CD4-positive, alpha-beta T cell treated with Interleukin-12 subunit alpha and Interleukin-12 subunit beta, for 1 hour (primary cell): ENCODE results near the gene OASL.
"Not testable (repeated sequence)": the region's sequence is repeated elsewhere in the genome, so short reads cannot be mapped to it uniquely, and the experiment has no call there.

Experiments
- DNase-seq: peaks from one replicate; pipeline ENCODE4 v3.0.0-alpha.2; 2020

OASL gene

DNA sequence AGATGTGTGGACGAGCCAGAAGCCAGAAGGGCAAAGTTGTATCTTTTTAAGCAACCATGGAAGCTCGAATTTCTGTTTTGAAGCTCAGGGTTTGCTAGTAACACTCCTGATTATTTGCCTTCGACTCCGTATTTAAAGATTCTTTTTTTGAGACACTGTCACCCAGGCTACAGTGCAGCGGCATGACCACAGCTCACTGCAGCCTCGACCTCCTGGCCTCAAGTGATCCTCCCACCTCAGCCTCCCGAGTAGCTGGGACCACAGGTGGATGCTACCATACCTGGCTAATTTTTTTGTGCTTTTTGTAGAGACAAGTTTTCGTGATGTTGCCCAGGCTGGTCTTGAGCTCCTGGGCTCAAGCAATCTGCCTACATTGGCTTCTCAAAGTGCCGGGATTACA lies 18.7 kb upstream of the OASL start:
- no peak for DNase-seq

DNA sequence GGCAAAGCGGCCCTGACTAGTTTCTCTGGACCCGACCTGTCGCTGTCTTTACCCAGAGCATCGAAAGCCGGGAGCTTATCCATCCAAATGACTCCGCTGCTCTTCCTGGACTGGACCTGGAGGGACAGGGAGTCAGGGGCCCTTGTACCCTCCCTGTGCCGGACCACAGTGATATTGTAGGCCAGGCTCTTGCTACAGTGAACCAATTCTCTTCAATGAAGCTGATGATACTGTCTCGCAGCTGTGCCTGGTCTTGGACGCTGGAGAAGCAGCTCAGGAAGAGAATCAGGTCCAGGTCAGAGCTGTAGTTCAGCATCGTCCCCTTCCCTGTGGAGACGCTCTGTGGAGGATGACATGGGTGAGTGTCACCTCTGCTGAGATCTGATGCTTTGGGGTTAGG lies 14.7 kb upstream of the OASL start:
- no peak for DNase-seq

DNA sequence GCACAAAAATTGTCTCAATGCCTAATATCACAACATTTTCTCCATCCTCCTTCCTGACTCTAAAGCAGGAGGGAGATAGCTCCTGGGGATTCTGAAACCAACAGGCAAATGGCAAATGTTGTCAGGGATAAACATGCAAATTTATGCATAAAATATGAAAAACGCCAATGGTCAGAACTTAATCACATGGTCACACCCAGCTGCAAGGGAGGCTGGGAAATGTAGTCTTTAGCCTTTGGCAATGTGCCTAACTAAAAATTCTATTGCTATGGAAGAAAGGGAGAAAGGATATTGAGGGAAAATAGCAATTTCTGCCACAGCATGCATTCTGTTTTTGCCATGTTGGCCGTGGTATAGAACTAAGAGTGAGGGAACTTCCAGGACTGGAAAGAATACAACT lies 11.7 kb upstream of the OASL start:
- DNase-seq = no peak

DNA sequence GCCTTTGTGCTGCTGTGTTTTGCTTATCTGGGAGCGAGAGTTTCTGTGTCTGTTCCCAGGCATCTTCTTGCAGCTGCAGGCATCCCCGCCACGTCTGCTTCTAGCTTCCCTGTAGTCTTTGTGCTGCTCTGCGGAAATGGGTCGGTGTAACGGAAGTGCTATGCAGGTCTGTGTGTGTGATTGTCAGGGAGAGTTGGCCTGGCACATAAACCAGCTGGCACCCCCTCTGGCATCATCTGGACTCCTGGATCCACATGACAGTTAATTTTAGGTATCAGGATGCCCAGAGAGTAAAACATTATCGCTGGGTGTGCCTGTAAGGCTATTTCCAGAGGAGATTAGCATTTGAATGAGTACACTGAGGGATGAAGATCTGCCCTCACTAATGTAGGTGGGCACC lies 9.4 kb upstream of the OASL start:
- no peak for DNase-seq

DNA sequence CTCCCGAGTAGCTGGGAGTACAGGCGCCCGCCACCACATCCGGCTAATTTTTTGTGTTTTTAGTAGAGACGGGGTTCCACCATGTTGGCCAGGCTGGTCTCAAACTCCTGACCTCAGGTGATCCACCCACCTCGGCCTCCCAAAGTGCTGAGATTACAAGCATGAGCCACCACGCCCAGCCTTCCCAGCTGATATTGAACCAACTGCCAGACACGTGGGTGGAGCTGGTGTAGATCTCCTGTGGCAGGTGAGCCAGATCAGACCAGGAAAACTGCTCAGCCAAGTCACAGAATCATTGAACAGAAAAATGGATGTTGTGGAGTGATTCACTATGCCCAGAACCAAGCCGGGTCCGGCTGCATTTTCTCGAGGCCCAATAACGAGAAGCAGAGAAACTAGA lies 8.4 kb upstream of the OASL start:
- DNase-seq = not testable (repeated sequence)

DNA sequence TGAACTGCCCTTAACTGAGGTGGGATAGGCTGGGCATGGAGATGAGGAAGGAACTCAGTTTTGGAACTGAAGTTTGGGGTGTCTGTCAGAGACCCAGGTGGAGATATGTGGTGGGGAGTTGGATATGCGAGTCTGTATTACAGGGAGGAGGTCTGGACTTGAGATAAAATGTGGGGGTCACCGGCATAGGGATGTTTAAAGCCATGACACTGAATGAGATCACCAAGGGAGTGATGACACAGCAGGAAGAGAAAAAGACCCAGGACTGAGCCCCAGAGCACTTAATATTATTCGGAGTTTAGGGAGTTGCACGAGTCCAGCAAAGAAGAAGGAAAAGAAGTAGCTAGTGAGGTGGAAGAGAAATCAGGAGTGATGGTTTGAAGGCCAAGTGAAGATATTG lies 4.0 kb upstream of the OASL start:
- DNase-seq = no peak

DNA sequence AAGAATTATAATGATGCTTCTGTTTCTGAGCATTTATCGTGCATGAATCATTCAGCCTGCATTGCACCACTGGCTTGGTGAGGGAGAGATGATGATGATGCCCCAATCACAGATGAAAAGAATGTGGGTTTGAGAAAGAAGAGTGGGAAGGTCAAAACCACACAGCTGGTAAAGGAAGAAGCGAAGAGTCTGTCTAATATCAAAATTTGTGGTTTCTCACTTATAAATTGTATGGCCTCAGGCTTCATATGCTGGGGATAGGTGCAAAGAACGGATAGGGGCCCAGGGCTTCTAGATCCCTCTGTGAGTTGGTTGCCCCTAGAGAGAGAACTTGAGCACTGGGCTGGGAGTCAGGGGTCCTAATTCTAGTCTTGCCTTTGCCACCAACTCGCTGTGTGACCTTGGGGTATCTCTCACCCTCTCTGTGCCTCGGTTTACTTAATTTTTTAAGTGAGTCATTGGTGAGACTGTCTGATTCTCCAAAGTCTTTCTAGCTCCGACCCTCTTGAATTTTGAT lies 2.2 kb downstream of the OASL start:
- peak; percentile 60 for DNase-seq

DNA sequence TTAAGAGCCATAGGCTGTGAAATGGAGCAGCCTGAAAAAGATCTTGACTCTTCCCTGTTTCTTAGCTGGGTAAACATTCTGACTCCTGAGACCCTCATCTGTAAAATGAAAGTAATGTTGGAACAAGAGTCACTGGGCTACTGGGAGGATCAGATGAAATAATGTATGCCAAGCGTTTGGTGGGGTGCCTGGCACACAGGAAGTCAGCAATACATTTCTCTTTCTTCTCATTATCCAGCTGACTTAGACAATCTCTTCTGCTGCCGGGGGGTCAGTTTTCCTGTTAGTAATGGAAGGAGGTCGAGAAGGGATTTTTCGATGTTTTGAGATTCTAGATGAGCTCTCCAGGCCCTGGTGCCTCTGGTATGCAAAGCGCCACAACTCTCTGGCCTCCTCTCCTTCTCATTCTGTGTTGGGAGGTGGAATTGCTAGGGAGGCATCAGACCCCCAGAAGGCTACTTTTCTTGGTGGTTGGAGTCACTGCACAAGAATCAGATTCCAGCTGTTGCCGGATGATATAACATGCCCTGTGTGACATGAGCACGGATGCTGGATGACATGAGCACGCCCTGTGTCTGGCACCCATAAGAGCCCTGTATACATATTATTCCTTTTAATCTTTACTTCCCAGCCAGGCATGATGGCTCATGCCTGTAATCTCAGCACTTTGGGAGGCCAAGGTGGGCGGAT lies 4.3 kb downstream of the OASL start:
- DNase-seq = no peak

DNA sequence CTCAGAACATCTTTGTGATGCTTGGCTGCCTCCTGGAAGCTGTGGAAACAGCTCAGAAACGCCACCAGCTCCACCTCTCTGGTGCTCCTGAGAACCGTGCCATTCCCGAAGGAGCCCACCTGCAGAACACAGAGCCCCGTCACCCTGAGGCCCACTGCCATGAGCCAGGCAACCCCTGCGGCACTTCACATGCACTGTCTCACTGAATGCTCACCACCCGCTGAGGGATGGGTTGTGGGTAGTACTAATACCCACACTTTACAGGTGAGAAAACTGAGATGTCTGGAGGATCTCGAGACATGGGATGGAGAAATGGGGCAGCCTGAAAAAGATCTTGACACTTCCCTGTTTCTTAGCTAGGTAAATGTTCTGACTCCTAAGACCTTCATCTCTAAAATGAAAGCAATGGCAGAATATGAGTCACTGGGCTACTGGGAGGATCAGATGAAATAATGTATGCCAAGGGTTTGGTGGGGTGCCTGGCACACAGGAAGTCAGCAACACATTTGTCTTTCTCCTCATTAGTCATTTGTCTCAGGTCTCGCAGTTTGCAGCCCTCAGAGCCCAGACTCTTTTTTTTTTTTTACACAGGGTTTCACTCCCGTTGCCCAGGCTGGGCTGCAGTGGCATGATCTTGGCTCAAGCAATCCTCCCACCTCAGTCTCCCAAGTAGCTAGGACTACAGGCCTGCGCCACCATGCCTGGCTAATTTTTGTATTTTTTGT lies 5.3 kb downstream of the OASL start:
- DNase-seq = peak; percentile 78

DNA sequence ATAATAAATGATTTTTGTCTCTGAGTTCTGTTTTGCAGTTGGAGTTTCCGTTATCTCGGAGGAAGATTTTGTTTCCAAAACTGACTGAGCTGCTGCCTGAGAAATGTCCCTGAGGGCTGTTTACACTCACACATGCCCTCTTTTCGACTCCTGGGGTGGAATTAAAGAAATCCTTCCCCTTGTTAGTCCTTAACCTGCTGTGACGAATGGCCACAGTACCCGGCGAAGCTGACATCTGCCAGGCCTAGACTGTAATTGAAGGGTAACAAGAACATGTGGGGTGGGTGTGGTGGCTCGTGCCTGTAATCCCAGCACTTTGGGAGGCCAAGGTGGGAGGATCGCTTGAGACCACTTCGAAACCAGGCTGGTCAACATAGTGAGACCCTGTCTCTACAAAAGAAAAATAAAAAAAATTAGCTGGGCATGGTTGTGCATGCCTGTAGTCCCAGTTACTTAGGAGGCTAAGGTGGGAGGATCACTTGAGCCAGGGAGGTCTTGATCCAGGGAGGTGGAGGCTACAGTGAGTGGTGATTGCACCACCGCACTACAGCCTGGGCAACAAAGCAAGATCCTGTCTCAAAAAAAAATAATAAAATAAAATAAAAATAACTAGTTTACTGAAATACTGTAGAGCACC lies 8.4 kb downstream of the OASL start:
- DNase-seq = no peak

DNA sequence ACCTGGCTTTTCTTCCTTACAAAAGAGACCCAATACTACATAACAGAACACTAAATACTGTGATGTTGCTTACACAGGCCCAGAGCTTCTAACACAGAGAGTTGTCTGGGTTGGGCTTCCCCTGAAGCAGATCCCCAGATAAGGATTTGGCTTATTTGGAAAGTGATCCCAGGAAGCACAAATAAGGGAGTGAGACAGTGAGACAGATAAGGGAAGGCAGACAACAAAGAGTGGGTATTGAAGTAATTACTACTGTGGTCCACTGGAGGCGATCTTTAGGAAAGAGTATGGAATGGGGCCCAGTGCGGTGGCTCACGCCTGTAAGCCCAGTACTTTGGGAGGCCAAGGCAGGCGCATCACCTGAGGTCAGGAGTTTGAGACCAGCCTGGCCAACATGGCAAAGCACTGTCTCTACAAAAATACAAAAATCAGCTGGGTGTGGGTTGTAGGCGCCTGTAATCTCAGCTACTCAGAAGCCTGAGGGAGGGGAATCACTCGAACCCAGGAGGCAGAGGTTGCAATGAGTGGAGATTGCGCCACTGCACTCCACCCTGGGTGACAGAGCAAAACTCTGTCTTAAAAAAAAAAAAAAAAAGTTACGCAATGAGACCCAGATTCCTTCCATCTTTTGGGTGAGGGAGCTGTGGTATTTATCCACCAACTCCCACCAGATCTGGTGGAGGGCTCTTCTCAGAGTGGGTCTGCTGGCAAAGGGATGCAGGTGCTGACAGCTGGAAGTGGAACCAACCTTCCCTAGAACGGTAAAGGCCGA lies 12.6 kb downstream of the OASL start:
- no peak for DNase-seq

DNA sequence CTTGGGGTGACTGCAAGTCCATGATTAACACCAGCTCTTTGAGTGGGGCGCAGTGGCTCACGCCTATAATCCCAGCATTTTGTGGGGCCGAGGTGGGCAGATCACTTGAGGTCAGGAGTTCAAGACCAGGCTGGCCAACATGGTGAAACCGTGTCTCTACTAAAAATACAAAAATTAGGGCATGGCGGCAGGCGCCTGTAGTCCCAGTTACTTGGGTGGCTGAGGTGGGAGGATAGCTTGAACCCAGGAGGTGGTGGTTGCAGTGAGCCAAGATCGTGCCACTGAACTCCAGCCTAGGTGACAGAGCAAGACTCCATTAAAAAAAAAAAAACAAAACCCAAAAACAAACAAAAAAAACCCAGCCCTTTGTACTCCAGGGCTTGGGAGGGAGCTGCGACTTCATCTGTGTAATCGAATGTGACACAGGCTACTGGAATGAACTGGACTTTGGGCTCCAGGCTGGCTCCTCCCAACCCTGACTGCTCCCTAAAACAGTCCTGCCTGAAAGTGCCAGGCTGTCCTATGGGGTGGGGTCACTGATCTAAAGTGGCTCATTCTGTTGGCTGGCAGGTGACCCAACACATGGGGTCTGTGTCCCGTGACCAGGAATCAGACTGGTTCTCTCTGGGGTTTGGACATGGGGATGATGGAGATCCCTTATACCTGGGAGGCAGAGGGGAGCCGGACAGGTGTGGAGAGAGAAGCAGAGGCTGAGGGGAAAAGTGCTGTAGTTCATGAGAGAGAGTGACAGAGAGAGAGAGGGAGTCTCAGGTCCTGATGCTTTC lies 13.4 kb downstream of the OASL start:
- no peak for DNase-seq

DNA sequence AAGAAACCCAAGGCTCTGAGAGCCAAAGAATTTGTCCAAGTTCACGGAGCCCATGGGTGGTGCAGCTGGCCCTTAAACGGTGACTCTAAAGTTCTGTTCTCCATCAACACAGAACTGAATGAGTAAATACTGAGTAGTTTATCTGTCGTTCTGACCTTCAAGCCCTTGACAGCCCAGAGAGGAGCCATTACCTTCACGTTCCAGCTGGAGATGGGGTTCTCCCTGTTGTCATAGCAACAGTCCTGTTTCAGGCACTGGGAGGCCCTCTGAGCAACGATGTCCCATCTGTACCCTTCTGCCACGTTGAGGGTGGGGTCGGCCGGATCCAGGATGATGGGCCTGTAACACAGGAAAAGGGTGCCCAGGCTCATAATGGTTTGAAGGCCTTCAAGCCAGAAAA lies 15.2 kb downstream of the OASL start:
- DNase-seq = no peak

DNA sequence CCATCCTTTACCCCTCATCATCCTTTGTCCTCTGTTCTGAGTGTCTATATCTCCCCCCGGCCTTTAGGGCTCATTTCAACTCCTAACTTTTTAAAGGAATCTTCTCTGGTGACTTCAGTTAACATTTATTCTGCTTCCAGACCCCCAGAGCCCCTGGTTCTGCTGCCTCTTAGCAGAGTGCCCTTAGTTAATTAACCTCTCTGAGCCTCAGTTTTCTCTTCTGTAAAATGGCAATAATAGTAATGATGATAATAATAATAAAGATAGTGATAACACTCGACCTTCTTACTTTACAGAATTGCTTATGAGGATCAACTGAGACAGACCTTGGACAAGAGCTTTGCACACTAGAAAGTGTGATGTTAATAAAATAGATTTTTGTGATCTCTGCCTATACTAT lies 16.3 kb downstream of the OASL start:
- DNase-seq = no peak

DNA sequence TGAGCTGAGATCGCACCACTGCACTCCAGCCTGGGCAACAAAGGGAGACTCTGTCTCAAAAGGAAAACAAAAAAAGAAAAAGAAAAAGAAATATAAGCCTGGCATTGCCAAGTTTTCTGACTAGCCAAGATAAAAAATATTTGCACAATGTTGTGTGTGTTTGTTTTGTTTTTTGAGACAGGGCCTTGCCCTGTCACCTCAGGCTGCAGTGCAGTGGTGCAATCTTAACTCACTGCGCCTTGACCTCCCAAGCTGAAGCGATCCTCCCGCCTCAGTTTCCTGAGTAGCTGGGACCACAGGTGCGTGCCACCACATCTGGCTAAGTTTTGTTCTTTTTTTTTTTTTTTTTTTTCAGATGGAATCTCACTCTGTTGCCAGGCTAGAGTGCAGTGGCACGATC lies 17.3 kb downstream of the OASL start:
- no peak for DNase-seq

DNA sequence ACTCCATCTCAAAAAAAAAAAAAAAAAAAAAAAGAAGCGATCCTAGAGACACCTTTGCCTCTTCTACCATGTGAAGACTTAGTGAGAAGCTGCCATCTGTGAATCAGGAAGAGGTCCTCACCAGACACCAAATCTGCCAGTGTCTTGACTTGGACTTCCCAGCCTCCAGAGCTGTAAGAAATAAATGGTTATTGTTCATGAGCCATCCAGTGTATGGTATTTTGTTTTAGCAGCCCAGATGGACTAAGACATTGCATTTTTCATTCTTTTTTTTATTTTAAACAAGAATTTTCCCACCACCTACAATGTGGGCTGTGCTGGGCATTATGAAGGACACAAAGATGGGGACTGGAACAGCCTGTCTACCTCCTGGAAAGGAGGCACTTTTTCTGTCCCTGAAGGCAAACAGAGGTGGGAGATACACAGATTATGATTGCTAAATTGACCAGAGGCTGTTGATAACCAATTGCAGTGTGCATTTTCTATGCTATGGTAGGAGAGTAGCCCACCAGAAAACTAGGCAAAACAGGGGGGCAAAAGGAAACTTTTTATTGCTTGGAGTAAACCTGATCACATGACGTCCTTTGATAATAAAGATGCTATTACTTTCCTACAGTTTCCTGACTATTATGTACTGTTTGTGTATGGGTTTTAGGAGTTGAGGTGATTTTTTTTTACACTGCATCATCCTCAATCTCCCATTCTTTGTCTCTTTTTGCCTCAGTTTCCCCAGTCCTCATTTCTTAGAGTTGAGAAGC lies 20.0 kb downstream of the OASL start:
- DNase-seq = no peak

DNA sequence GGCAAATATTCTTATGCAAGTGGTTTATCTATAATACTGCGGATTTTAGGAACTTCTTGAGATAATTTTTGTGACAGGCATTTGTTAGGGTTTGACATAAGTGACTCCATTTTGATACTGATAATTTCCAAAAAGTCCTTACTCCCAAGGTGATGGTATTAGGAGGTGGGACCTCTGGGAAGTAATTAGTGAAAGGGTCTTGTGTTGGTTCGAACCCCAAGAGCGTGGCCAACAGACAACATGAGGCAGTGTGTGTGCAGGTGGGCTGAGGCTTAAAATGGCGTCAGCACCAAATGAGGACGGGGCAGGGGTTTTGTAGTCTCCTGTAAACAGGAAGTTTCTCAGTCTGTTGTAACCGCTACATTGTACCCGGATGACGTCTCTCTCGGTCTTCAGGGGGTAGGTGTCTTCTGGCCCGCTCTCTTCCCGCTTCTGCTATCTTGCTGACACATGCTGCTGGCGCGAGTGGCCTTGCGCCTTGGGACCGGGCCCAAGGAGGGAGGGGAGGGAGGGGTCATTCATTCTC lies 21.0 kb downstream of the OASL start:
- DNase-seq = no peak

DNA sequence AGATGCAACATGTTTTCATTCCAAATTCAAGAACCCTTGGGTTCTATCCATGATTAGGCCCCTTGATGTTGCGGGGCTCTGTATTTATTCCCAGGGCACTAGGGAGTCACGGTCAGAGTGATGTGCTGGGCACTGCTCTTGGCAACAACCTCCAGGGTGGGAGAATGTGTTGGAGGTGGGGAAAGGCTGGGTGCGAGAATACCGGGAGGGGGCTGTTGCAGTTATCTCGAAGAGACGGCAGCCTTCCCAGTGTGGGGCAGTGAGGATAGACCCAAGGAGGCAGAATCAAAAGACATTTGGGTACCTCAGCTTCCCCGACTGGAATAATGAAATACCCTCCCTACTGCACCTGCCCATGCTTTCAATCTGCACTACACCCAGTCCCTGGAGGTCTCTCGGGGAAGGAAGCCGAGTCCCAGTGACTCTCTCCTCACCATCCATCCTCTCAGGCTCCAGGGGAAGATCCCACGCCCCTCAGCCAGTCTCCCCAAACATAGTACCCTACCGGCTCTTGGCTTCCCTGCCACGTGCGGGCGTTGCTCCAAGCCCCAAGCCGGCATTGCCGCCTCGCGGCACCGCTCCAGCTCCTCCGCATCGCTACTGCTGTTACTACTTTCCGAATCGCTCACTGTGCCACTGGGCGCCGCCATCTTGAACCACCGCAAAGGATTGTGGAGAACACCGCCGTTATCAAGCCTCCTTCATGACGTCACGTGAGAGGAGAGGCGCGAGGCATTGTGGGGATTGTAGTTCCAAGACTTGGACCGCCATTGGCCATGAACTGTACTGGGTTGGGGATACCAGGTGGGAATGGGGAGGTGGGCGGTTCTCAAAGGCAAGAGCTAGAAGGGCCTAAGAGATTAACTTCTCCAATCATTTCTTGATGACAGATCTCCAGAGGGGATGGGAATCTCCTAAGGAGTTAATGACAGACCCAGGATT lies 22.9 kb downstream of the OASL start, which contains the start of gene C12orf43:
C12orf43 (minus strand) TSS at position 663 of the 942 bp plus-strand sequence; CDS start at position 650, 13 bp downstream.
- peak; percentile 92 for DNase-seq

DNA sequence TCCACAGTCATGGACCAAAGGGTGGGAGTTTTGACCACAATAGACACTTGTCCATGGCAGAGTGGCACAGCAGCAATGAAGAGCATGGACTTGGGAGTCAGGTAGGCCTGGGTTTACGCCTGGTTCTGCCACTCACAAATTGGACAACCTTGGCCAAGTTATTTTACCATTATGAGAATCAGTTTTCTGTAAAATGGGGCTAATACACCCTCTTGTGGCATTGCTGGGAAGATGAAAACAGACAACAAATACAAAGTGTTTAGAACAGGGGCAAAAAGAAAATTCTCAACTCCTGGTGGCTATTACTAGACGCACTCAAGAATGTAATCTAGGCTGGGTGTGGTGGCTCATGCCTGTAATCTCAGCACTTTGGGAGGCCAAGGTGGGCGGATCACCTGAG lies 25.3 kb downstream of the OASL start:
- DNase-seq = no peak

DNA sequence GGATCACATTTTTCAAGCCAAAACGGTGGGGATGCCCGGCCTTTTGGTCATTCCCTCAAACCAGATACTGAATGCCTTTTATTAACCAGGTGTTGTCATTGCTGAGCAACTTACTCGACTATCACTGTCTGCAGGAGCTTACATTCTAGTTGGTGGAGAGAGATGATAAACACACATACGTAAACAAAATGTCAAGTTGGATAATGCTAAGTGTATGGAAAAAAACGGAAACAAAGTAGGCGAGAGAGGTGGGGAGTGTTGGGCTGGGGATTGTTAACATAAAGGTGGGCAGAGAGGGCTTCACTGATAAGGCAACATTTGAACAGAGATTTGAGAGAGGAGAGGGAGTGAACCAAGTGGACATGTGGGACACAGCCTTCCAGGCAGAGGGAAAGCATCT lies 27.2 kb downstream of the OASL start:
- no peak for DNase-seq
